Endometrium (tissue), 2 donors: ENCODE measurements around the gene CIDEC.
"Not testable (repeated sequence)": the region's sequence is repeated elsewhere in the genome, so short reads cannot be mapped to it uniquely, and the experiment has no call there.

Experiments
- FAIRE-seq: peaks from 2 replicates; lab custom pipeline; 2012; peaks lifted over from hg19 to GRCh38; lab: Jason Lieb, UNC
- donor health status: control.
- donor health status: control.

Gene CIDEC

GRCh38 chr3:9901967-9902366 lies 21.9 kb upstream of the CIDEC start:
- FAIRE-seq: no peak

- not testable (repeated sequence) for FAIRE-seq
Measured at GRCh38 chr3:9900965-9901415, 20.9 kb upstream of the CIDEC start.

GRCh38 chr3:9899289-9899791 lies 19.3 kb upstream of the CIDEC start:
- no peak for FAIRE-seq

- no peak for FAIRE-seq
Measured at GRCh38 chr3:9898467-9899241, 18.6 kb upstream of the CIDEC start.

- FAIRE-seq: no peak
Measured at GRCh38 chr3:9897408-9898372, 17.6 kb upstream of the CIDEC start.

GRCh38 chr3:9896755-9897407 lies 16.8 kb upstream of the CIDEC start:
- not testable (repeated sequence) for FAIRE-seq

GRCh38 chr3:9895715-9896114 lies 15.7 kb upstream of the CIDEC start:
- FAIRE-seq: not testable (repeated sequence)

GRCh38 chr3:9893739-9894138 lies 13.7 kb upstream of the CIDEC start:
- FAIRE-seq: no peak

- no peak for FAIRE-seq
Measured at GRCh38 chr3:9891072-9891622, 11.1 kb upstream of the CIDEC start.

- FAIRE-seq: no peak
Measured at GRCh38 chr3:9890249-9891071, 10.4 kb upstream of the CIDEC start, which contains the start of gene JAGN1. JAGN1 (plus strand) TSS chr3:9890610; CDS start chr3:9890723, 113 bp downstream.

GRCh38 chr3:9889405-9889804 lies 9.4 kb upstream of the CIDEC start:
- no peak for FAIRE-seq

- no peak for FAIRE-seq
Measured at GRCh38 chr3:9888540-9888939, 8.5 kb upstream of the CIDEC start.

GRCh38 chr3:9887480-9887879 lies 7.4 kb upstream of the CIDEC start:
- FAIRE-seq: no peak

GRCh38 chr3:9886328-9886727 lies 6.3 kb upstream of the CIDEC start:
- FAIRE-seq: no peak

- no peak for FAIRE-seq
Measured at GRCh38 chr3:9884555-9885165, 4.6 kb upstream of the CIDEC start.

- FAIRE-seq: no peak
Measured at GRCh38 chr3:9883706-9884554, 3.9 kb upstream of the CIDEC start.

GRCh38 chr3:9881441-9881840 lies 1.4 kb upstream of the CIDEC start:
- FAIRE-seq: no peak

- FAIRE-seq: no peak
Measured at GRCh38 chr3:9878700-9879099, 1.4 kb downstream of the CIDEC start.

GRCh38 chr3:9876991-9877390 lies 3.1 kb downstream of the CIDEC start:
- no peak for FAIRE-seq

GRCh38 chr3:9876255-9876654 lies 3.8 kb downstream of the CIDEC start:
- not testable (repeated sequence) for FAIRE-seq
